HCT116 (cell line): ENCODE results near the gene SLC26A2. TPM values are rescaled to one million over a fixed set of nuclear protein-coding genes. Genes with fewer than 3 reads are reported as not detected.

Experiments used
- ATAC-seq: fragments of 200-7000 bp; cut with Tn5 transposase; 2 replicates; pipeline ENCODE4 v1.9.1; 2020; ENCODE audit warnings: mild to moderate bottlenecking, moderate library complexity
- BruUV-seq: library from RNA; stranded (reverse); fragments of 400-500 nt; replicated peaks from 2 replicates; lab custom pipeline; 2021; lab: Mats Ljungman, UMichigan
- CTCF ChIA-PET: fragments of 300-600 bp; sonication (Branson Sonifier 250); formaldehyde crosslinking; loops from one replicate; lab custom pipeline; 2021; ENCODE audit warnings: antibody characterized with exemption; lab: Charles Lee
- POLR2A ChIA-PET: fragments of 300-600, 350-600 bp; sonication (Branson Sonifier 250); formaldehyde crosslinking; loops from one replicate; lab custom pipeline; 2021; ENCODE audit warnings: antibody characterized with exemption; lab: Charles Lee
- RAD21 ChIA-PET, 2 experiments: fragments of 300-600 bp; sonication (Branson Sonifier 250); formaldehyde crosslinking; loops; one replicate each; lab custom pipeline; 2023; ENCODE audit warnings: low total read pairs in 2 of 2; ENCODE audit not compliant: uncharacterized antibody in 2 of 2, unreplicated experiment in 2 of 2, low non-redundant PET in 1 of 2; lab: Charles Lee
- DNase-seq: peaks from one replicate; pipeline ENCODE4 v3.0.0-alpha.2; 2010; ENCODE audit warnings: low read depth, low spot score
- H2AFZ ChIP-seq: fragments of 200-600 bp; shearing (Covaris generic), sonication (generic); 2 replicates; pipeline ENCODE4 v1.6.1; 2017; ENCODE audit warnings: low read depth, mixed run types, mixed read lengths, antibody characterized with exemption, low read length; ENCODE audit not compliant: poor library complexity, severe bottlenecking
- H3K27ac ChIP-seq: 2 replicates; pipeline ENCODE4 v1.5.1; 2012; ENCODE audit warnings: low read depth, low read length
- H3K27me3 ChIP-seq: fragments of 200-600 bp; sonication (generic); 2 replicates; pipeline ENCODE4 v1.6.1; 2016; ENCODE audit warnings: mixed run types, low read length, mixed read lengths; ENCODE audit not compliant: insufficient read depth
- H3K36me3 ChIP-seq, 2 experiments: fragments of 200-500 bp in 1 of 2; fragments of 200-600 bp in 1 of 2; sonication (Bioruptor generic) in 1 of 2; sonication (generic) in 1 of 2; 2 replicates each; pipeline versions ENCODE4 v1.5.1 to v1.6.1; 2014 to 2016; ENCODE audit warnings: low read length in 2 of 2, inconsistent platforms in 1 of 2, mixed read lengths in 1 of 2, mixed run types in 1 of 2; ENCODE audit not compliant: insufficient read depth in 2 of 2, control insufficient read depth in 1 of 2
- H3K4me1 ChIP-seq, 2 experiments: fragments of 200-600 bp in 1 of 2; sonication (generic) in 1 of 2; 2 replicates each; pipeline versions ENCODE4 v1.5.1 to v1.6.1; 2012 to 2017; ENCODE audit warnings: low read length in 2 of 2, inconsistent platforms in 1 of 2, mild to moderate bottlenecking in 1 of 2, mixed read lengths in 1 of 2, mixed run types in 1 of 2, moderate library complexity in 1 of 2; ENCODE audit not compliant: insufficient read depth in 2 of 2, control insufficient read depth in 1 of 2
- H3K4me2 ChIP-seq: fragments of 200-600 bp; sonication (generic); 2 replicates; pipeline ENCODE4 v1.6.1; 2017; ENCODE audit warnings: mixed run types, low read length, mixed read lengths
- H3K4me3 ChIP-seq, 2 experiments: fragments of 200-600 bp in 1 of 2; sonication (generic) in 1 of 2; replicated peaks in 1 of 2; 2 replicates each; pipeline ENCODE4 v1.5.1; 2011 to 2016; ENCODE audit warnings: low read length in 2 of 2, control low read depth in 1 of 2, low read depth in 1 of 2, mild to moderate bottlenecking in 1 of 2, mixed read lengths in 1 of 2, mixed run types in 1 of 2
- H3K79me2 ChIP-seq: fragments of 200-600 bp; sonication (generic); 2 replicates; pipeline ENCODE4 v1.6.1; 2017; ENCODE audit warnings: mild to moderate bottlenecking, mixed run types, low read length, moderate library complexity, mixed read lengths; ENCODE audit not compliant: insufficient read depth
- H3K9ac ChIP-seq: fragments of 200-600 bp; sonication (generic); 2 replicates; pipeline ENCODE4 v1.6.1; 2016; ENCODE audit warnings: low read length, mixed read lengths
- H3K9me2 ChIP-seq: fragments of 200-600 bp; sonication (generic), shearing (Covaris generic); 2 replicates; pipeline ENCODE4 v1.6.1; 2017; ENCODE audit warnings: mixed run types, mild to moderate bottlenecking, moderate library complexity; ENCODE audit not compliant: insufficient read depth
- H3K9me3 ChIP-seq, 2 experiments: fragments of 200-500 bp in 1 of 2; fragments of 200-600 bp in 1 of 2; sonication (Bioruptor generic) in 1 of 2; sonication (generic) in 1 of 2; 2 replicates each; pipeline ENCODE4 v1.6.1; 2014 to 2017; ENCODE audit warnings: low read length in 2 of 2, mixed read lengths in 2 of 2, inconsistent platforms in 1 of 2, low read depth in 1 of 2, mild to moderate bottlenecking in 1 of 2, mixed run types in 1 of 2, moderate library complexity in 1 of 2; ENCODE audit not compliant: control insufficient read depth in 1 of 2, insufficient read depth in 1 of 2
- H4K20me1 ChIP-seq: fragments of 200-600 bp; sonication (generic), shearing (Covaris generic); 2 replicates; pipeline ENCODE4 v1.6.1; 2017; ENCODE audit warnings: mixed run types, mild to moderate bottlenecking, moderate library complexity; ENCODE audit not compliant: insufficient read depth
- CTCF ChIP-seq, 3 experiments: fragments of 200-600 bp in 1 of 3; sonication (generic) in 1 of 3; IDR thresholded peaks in 2 of 3; conservative IDR thresholded peaks in 1 of 3; 2 replicates each; pipeline ENCODE4 v1.5.1; 2012 to 2017; ENCODE audit warnings: low read depth in 2 of 3, low read length in 2 of 3, antibody characterized with exemption in 1 of 3, borderline replicate concordance in 1 of 3, control low read depth in 1 of 3, mild to moderate bottlenecking in 1 of 3, mixed read lengths in 1 of 3, mixed run types in 1 of 3, moderate library complexity in 1 of 3; ENCODE audit not compliant: insufficient read depth in 1 of 3
- EGR1 ChIP-seq: IDR thresholded peaks from 2 replicates; pipeline ENCODE4 v1.6.1; 2012; ENCODE audit warnings: low read depth
- ELF1 ChIP-seq: IDR thresholded peaks from 2 replicates; pipeline ENCODE4 v1.6.1; 2012; ENCODE audit warnings: low read depth, borderline replicate concordance
- EZH2 ChIP-seq: fragments of 200-600 bp; sonication (generic); IDR thresholded peaks from 2 replicates; pipeline ENCODE4 v1.6.1; 2017; ENCODE audit warnings: antibody characterized with exemption, mixed run types
- EZH2phosphoT487 ChIP-seq: fragments of 200-600 bp; IDR thresholded peaks from 2 replicates; pipeline ENCODE4 v1.6.1; 2018; ENCODE audit warnings: antibody characterized with exemption, borderline replicate concordance
- FOSL1 ChIP-seq: IDR thresholded peaks from 2 replicates; pipeline ENCODE4 v1.6.1; 2012; ENCODE audit warnings: low read depth
- JUND ChIP-seq: IDR thresholded peaks from 2 replicates; pipeline ENCODE4 v1.6.1; 2012
- MAX ChIP-seq: IDR thresholded peaks from 2 replicates; pipeline ENCODE4 v1.6.1; 2012
- POLR2AphosphoS5 ChIP-seq: IDR thresholded peaks from 2 replicates; pipeline ENCODE4 v1.6.1; 2011; ENCODE audit warnings: mild to moderate bottlenecking, low read depth, low read length, moderate library complexity
- RAD21 ChIP-seq: IDR thresholded peaks from 2 replicates; pipeline ENCODE4 v1.6.1; 2012; ENCODE audit warnings: low read depth, mild to moderate bottlenecking
- SP1 ChIP-seq: IDR thresholded peaks from 2 replicates; pipeline ENCODE4 v1.6.1; 2012; ENCODE audit warnings: low read depth
- SRF ChIP-seq: IDR thresholded peaks from 2 replicates; pipeline ENCODE4 v1.6.1; 2012; ENCODE audit warnings: low read depth
- TCF7L2 ChIP-seq: IDR thresholded peaks from 2 replicates; pipeline ENCODE4 v1.7.0; 2011; ENCODE audit warnings: borderline replicate concordance, inconsistent platforms; ENCODE audit not compliant: insufficient read depth, insufficient read length; ENCODE audit errors: extremely low read depth
- YY1 ChIP-seq: IDR thresholded peaks from 2 replicates; pipeline ENCODE4 v1.6.1; 2011; ENCODE audit warnings: low read length, low read depth, moderate library complexity, mild to moderate bottlenecking; ENCODE audit not compliant: insufficient replicate concordance; ENCODE audit errors: extremely low read depth
- ZBTB33 ChIP-seq: IDR thresholded peaks from 2 replicates; pipeline ENCODE4 v1.6.1; 2011; ENCODE audit warnings: mild to moderate bottlenecking, low read length, moderate library complexity; ENCODE audit not compliant: insufficient replicate concordance; ENCODE audit errors: extremely low read depth
- ZFX ChIP-seq: fragments of 450-650 bp; IDR thresholded peaks from 2 replicates; pipeline ENCODE4 v1.6.1; 2017
- intact Hi-C: fragments of 100-400 bp; cut with micrococcal nuclease; formaldehyde crosslinking; loops from 2 replicates; pipeline ENCODE4 v1.10.0; 2022
- total RNA-seq: library from RNA; stranded (reverse); gene quantifications from one replicate; pipeline ENCODE4 v1.2.1, GENCODE V29; 2021; ENCODE audit not compliant: unreplicated experiment

SLC26A2 gene
- total RNA-seq, 1 experiment from 2014 or later: 7.8 TPM

GRCh38 chr5:149966946-149967345 is 6.4 kb downstream of the SLC26A2 start:
- no peaks in the 10 kb centered on the region for H3K9me3 ChIP-seq
- ChIA-PET CTCF (interaction anchor here (0.8 kb wide), 1 partner anchor 114 kb away, joined by 3 read pairs; no protein-coding TSS in a partner anchor), RAD21 (no interaction called here), POLR2A (interaction anchor here (1.2 kb wide), 1 partner anchor 24 kb away, joined by 3 read pairs; no protein-coding TSS in a partner anchor)
- intact Hi-C loops: no loop called here
- no peaks in the 10 kb centered on the region for H4K20me1 ChIP-seq
- H3K27me3 ChIP-seq: no peaks in the 10 kb centered on the region
- H3K4me2 ChIP-seq: no peak overlapping the region
- DNase-seq: no peak
- H3K79me2 ChIP-seq: no peaks in the 10 kb centered on the region
- no peak overlapping the region for H3K9ac ChIP-seq
- no peak overlapping the region for H2AFZ ChIP-seq
- no peak overlapping the region for H3K4me3 ChIP-seq
- ATAC-seq: no peak
- H3K9me2 ChIP-seq: no peaks in the 10 kb centered on the region
- no TSS peak for BruUV-seq
- H3K36me3 ChIP-seq: no peaks in the 10 kb centered on the region
- no peak overlapping the region for H3K27ac ChIP-seq
- H3K4me1 ChIP-seq: peaks cover 0 to under 1% of the 10 kb centered on the region in 2 experiments; a peak in 1 of 4 replicates
- TF ChIP-seq FOSL1: no peak
- no peak for TF ChIP-seq CTCF (IDR thresholded peaks at IDR 0.05 in 2 of 3, conservative IDR thresholded peaks at IDR 0.05 in 1 of 3; ENCODE audit: borderline replicate concordance in 1 of 3, insufficient read depth in 1 of 3, low read depth in 2 of 3, low read length in 2 of 3)
- TF ChIP-seq MAX: no peak
- no peak for TF ChIP-seq POLR2AphosphoS5
- TF ChIP-seq ZBTB33: no peak
- TF ChIP-seq EZH2phosphoT487: no peak
- no peak for TF ChIP-seq YY1
- no peak for TF ChIP-seq EZH2
- no peak for TF ChIP-seq SP1
- no peak for TF ChIP-seq RAD21
- TF ChIP-seq ZFX: no peak
- no peak for TF ChIP-seq EGR1
- TF ChIP-seq SRF: no peak
- TF ChIP-seq TCF7L2: no peak
- TF ChIP-seq JUND: no peak
- no peak for TF ChIP-seq ELF1
